GM18870 (cell line): ENCODE data around the gene CD22.

Experiments used
- ATAC-seq: cut with Tn5 transposase; IDR thresholded peaks from one replicate; pipeline ENCODE4 v1.9.1; 2021; ENCODE audit warnings: moderate library complexity; ENCODE audit not compliant: unreplicated experiment

The CD22 gene

DNA sequence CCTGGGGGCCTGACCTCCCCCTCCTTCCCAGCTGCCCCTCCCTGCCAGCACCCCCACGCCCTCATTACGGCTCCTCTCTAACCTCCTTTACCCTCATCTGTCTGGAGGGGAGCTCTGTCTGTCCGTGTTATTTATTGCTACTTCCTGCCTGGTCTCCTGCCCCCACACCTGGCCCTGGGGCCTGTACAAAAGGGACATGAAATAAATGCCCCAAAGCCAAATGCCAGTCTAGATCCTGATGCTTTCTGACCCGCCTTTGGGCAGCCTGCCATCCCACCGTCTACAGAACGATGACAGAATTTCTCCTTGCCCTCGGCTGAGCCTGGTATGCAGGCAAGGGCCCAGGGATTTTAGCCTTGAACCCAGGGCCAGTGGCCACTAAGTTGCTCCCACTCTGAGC is 15.4 kb upstream of the CD22 start:
- no peak for ATAC-seq

DNA sequence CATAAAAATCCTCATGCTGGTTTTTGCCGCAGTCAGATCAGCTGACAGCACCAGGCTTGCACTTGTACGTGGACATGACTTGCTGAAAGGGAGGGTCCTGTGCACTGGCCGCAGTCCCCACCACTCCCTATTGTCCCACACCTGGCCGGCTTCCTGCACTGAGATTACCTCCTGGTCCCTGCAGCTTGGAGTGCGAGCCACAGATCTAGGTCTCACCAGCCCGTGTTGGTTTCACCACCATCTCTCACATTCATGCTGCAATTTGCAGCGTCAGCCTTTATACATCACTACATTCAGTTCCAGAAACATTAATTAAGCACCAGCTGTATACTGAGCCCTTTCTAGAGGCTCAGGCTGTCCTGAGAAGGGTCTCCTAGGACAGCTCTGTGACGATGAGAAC is 15.0 kb upstream of the CD22 start:
- no peak for ATAC-seq

- ATAC-seq = no peak
These were observed 14.0 kb upstream of the CD22 start for GRCh38 chr19:35314858-35315470.

GRCh38 chr19:35315883-35316282 is 13.1 kb upstream of the CD22 start:
- no peak for ATAC-seq

DNA sequence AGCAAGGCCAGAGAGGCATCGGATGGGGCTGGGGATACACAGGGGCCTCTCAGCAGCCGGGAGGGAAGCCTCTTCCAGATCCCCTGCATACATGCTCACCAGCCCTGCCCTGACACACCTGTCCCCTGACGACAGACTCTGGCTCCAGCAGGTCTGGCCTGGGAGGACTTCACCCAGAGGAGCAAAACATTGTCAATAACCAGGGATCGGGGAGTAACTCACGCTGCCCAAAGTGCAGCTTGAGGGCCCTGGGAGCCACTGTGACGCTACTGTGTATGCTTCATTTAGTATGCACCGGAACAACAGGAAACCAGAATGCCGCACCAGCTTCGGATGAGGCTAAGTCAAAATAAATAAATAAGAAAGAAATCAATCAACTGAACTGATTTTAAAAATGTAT is 12.4 kb upstream of the CD22 start:
- ATAC-seq = no peak

DNA sequence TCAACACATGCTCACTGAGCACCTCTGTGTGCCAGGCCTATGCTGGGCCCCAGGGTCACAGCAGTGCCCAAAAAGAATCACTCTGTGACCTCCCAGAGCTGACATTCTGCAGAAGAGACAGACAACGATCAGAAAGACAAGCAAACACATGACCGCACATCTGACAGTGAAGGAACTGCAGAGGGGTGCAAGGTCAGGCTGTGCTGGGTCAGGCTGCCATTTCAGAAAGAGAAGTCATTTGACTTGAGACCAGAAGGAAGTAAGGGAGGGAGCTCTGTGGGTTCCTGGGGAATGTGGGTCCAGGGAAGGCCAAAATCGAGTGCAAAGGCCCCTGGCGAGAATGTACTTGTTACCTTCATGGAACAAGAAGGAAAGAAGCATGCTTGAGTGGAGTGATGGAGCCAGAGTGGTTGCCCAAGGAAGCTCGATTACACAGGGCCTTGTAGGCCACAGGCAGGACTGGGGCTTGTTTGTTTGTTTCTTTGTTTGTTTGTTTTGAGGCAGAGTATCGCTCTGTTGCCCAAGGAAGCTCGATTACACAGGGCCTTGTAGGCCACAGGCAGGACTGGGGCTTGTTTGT is 11.4 kb upstream of the CD22 start:
- no peak for ATAC-seq

DNA sequence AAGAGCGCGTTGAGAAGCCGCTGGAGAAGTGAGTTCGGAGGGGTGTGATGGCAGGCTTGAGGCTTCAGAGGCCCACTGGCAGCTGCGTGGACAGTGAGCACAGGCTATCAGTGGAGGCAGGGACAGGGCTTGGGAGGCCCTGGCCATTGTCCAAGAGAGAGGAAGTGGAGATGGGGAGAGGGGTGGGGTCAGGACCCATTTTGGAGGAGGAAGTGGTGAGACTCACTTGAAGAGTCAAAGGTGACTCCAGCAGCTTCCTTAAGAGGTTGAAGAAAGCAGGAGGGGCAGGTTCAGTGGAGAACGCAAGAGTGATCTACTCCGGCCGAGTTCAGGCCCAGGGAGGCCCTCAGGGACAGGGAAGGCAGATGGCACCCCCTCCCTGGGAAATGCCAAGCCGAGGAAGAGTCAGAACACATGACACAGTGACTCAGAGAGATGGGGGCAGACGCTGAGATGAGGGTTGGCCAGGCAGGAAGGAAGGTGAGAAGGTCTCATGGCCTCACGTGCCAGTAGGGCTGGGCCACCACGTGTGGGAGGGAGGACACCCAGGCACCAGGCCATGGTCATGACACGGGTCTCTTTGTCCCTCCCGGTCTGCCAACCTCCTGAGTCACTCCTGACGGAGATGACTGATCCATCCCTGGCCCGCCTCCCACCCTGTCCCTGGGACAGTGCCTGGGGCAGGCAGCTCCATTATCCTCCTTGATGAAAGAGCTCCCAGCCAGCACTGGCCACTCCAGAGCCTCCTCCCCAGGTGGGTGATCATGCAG is 10.1 kb upstream of the CD22 start:
- no peak for ATAC-seq

- ATAC-seq = no peak
These were observed 8.8 kb upstream of the CD22 start for GRCh38 chr19:35320065-35320713.

DNA sequence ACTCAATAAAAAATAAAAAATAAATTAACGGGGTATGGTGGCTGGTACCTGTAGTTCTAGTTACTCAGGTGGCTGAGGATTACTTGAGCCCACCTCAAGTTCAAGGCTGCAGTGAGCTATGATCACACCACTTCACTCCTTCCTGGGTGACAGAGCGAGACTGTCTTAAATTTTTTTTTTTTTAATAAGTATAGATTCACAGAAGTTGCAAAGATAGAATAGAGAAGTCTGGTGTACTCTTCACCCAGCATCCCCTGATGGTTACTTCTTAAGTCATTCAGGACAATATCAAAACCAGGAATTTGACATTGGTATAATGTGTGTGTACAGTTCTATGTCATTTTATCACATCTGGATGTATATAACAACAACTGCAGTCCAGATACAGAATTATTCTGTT is 7.7 kb upstream of the CD22 start:
- ATAC-seq = no peak

GRCh38 chr19:35322014-35322413 is 7.0 kb upstream of the CD22 start:
- no peak for ATAC-seq

DNA sequence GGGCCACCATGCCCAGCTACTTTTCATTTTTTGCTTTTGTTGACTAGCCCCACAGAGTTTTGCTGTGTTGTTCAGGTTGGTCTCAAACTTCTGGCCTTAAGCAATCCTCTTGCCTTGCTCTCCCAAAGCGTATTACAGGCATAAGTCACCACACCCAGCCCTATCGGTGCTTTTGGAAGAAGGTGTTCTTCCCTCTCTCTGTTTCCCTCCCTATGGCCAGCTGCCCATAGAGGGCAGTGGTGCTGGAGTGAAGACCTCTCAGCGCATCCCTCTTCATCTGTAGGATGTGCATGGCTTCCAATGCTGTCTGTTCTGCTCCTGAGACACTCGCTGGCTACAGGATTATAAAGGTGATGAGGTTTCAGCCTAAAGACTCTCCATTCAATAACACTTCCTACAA is 1.3 kb upstream of the CD22 start:
- ATAC-seq = no peak

DNA sequence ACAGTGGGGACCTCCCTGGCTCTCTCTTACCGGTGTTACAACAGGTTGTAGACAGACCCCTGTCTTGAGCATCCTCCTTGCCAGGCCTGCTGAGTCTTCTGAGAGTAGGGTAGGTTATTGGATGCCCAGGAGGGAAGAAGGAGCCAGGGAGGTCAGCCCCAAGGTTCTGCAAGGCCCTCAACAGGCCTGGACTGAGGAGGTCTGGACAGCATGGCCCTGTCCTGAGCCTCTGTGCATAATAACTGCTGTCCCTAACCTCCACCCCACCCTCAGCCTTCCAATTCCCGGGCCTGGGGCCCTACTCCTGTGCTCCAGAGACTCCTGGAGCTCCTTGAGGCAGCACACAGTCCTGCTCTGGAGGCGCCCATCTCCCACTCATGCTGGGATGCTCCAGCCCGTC is 336 bp downstream of the CD22 start:
- no peak for ATAC-seq

DNA sequence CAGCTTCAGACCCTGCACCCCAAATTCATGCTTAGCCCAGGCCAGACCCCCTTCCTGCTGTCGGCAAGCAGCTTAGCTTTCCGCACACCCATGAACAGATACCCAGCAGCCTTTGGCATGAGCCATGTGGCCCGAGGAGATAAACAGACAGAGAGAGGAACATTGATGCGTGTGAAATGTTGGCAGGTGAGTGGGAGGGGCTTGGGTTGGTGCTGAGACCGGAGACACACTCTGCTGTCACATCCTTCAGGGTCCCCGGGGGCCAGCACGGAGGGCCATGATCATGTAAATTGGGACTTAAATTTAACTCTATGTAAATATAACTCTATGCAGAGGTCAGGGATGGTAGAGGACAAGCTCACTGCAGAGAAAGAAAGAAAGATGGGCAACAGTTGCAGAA is 1.5 kb downstream of the CD22 start:
- ATAC-seq = peak; percentile 39

DNA sequence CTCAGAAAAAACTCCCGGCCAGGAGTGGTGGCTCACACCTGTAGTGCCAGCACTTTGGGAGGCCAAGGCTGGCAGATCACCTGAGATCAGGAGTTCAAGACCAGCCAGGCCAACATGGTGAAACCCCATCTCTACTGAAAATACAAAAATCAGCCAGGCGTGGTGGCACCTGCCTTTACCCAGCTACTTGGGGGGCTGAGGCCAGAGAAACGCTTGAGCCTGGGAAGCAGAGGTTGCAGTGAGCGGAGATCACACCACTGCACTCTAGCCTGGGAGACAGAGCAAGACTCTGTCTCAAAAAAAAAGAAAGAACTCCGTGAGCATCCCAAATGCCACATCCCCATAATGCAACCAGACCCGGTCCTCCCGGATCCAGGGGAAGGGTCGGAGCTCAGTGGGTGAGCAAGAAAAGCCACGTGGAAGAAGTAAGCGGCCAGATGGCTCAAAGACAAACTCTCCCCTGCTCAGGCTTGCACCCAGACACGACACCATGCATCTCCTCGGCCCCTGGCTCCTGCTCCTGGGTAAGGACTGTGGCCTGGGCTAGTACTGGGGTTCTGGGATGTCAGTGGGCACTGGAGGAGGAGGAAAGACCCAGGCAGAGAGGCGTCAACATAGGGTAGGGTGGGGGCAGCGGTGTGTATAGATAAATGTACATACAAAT is 2.7 kb downstream of the CD22 start:
- no peak for ATAC-seq

GRCh38 chr19:35332817-35333216 is 3.8 kb downstream of the CD22 start:
- no peak for ATAC-seq

DNA sequence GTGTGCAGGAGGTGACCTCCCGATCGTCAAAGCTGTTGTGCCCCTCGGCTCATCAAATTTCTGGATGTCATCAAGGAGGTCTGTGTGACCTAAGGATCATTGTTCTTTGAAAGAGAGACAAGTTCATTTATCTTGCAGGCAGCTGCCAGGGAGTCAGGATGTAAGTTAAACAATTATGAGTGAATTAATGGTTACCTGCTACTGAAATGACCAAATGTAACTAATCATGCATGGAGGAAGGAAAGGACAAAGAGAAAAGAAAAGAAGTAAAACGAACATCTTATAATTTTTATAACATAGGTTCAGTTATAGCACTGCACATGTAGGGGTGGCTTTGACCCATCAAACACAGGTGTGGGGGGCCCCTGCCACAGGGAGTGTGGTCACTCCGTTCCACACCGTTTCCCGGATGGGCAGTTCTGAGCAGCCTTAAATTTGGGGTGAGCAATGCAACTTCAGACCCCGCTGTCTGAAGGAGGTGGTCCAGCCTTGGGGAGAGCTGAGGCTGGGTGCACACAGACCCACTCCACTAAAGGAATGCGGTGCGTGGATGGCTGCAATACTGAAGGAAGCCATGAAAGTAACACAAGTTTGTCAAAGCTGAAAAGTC is 5.3 kb downstream of the CD22 start:
- ATAC-seq = no peak

- no peak for ATAC-seq
These were observed 7.4 kb downstream of the CD22 start for GRCh38 chr19:35336166-35336955.

- ATAC-seq = no peak
These were observed 8.4 kb downstream of the CD22 start for GRCh38 chr19:35337097-35337983.

- ATAC-seq = no peak
These were observed 9.0 kb downstream of the CD22 start for GRCh38 chr19:35337984-35338296.
